Measurements from ENCODE around the gene KLK8.
"Not testable (repeated sequence)": the region's sequence is repeated elsewhere in the genome, so short reads cannot be mapped to it uniquely, and the experiment has no call there.

Gene KLK8

GRCh38 chr19:50981587-50982146 is 19.7 kb downstream of the KLK8 start:
- DNase-seq, result no peak

GRCh38 chr19:50980208-50980607 is 21.2 kb downstream of the KLK8 start:
- no peak for DNase-seq

- DNase-seq, result no peak
These were observed 21.6 kb downstream of the KLK8 start for GRCh38 chr19:50979758-50980157.

GRCh38 chr19:50978772-50979390 is 22.5 kb downstream of the KLK8 start:
- no peak for DNase-seq

GRCh38 chr19:50977626-50978025 is 23.8 kb downstream of the KLK8 start:
- no peak for DNase-seq

- no peak for DNase-seq
These were observed 25.6 kb downstream of the KLK8 start for GRCh38 chr19:50975766-50976165.

- DNase-seq, result no peak
These were observed 26.5 kb downstream of the KLK8 start for GRCh38 chr19:50974702-50975556.

GRCh38 chr19:50972795-50973376 is 28.5 kb downstream of the KLK8 start:
- no peak for DNase-seq

GRCh38 chr19:50969810-50970209 is 31.6 kb downstream of the KLK8 start:
- DNase-seq, result not testable (repeated sequence)

GRCh38 chr19:50969413-50969760 is 32.0 kb downstream of the KLK8 start, which contains the start of gene KLK6:
TSS of gene KLK6 (minus strand) at chr19:50969591. CDS start at chr19:50968104, 1,487 bp downstream.
- DNase-seq, result no peak

- no peak for DNase-seq
These were observed 32.5 kb downstream of the KLK8 start for GRCh38 chr19:50968716-50969412.

GRCh38 chr19:50967929-50968715 is 33.3 kb downstream of the KLK8 start:
- DNase-seq, result no peak

- DNase-seq, result no peak
These were observed 37.1 kb downstream of the KLK8 start for GRCh38 chr19:50964266-50964665.

GRCh38 chr19:50963381-50963780 is 38.0 kb downstream of the KLK8 start:
- no peak for DNase-seq

GRCh38 chr19:50962245-50962644 is 39.2 kb downstream of the KLK8 start:
- no peak for DNase-seq

- DNase-seq, result no peak
These were observed 41.5 kb downstream of the KLK8 start for GRCh38 chr19:50959731-50960500.

GRCh38 chr19:50957587-50957986 is 43.8 kb downstream of the KLK8 start:
- DNase-seq, result no peak

- no peak for DNase-seq
These were observed 48.5 kb downstream of the KLK8 start, which contains the start of gene KLK5 for GRCh38 chr19:50952910-50953309. TSS of gene KLK5 (minus strand) at chr19:50953038. CDS start at chr19:50952657, 381 bp downstream.

GRCh38 chr19:50949861-50950260 is 51.5 kb downstream of the KLK8 start:
- no peak for DNase-seq

GRCh38 chr19:50947123-50947522 is 54.3 kb downstream of the KLK8 start:
- no peak for DNase-seq
